Lower leg skin (tissue), 3 donors: ENCODE data around the gene ABTB2.

Experiments used
- POLR2A ChIP-seq, 2 donors: fragments of 450-650 bp; IDR thresholded peaks; one replicate each; pipeline ENCODE4 v1.6.1; 2016 to 2017; ENCODE audit warnings: antibody characterized with exemption in 2 of 2, mild to moderate bottlenecking in 1 of 2, moderate library complexity in 1 of 2
- TF ChIP-seq, protein P1 (sequence below), 3 donors: fragments of 450-650 bp; IDR thresholded peaks; one replicate each; pipeline ENCODE4 v1.5.1; 2016; ENCODE audit warnings: antibody characterized with exemption in 3 of 3, mild to moderate bottlenecking in 3 of 3, moderate library complexity in 2 of 3

DNA sequence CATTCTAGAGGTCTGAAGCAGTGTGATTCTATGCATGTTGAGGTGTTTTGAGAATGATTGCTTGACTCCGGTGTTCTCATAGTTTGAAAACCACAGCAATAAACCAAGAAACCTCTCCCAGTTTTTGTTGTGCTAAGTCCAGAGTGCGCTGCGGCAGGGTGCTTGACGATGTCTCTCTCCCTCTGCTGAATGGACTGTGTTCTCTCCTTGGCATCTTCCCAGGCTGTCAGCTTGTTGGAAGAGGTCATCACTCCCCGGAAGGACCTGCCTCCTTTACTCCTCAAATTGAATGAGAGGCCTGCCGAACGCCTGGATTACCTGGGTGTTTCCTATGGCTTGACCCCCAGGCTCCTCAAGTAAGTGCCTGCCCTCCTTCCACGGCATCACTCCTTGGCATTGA is 221.4 kb downstream of the ABTB2 start:
- TF ChIP-seq, protein P1, sequence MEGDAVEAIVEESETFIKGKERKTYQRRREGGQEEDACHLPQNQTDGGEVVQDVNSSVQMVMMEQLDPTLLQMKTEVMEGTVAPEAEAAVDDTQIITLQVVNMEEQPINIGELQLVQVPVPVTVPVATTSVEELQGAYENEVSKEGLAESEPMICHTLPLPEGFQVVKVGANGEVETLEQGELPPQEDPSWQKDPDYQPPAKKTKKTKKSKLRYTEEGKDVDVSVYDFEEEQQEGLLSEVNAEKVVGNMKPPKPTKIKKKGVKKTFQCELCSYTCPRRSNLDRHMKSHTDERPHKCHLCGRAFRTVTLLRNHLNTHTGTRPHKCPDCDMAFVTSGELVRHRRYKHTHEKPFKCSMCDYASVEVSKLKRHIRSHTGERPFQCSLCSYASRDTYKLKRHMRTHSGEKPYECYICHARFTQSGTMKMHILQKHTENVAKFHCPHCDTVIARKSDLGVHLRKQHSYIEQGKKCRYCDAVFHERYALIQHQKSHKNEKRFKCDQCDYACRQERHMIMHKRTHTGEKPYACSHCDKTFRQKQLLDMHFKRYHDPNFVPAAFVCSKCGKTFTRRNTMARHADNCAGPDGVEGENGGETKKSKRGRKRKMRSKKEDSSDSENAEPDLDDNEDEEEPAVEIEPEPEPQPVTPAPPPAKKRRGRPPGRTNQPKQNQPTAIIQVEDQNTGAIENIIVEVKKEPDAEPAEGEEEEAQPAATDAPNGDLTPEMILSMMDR (IDR thresholded peaks at IDR 0.05), result no peak
- no peak for TF ChIP-seq POLR2A (IDR thresholded peaks at IDR 0.05)
